Measurements from ENCODE around the gene GPX2.
A peak's percentile ranks its signal among the peaks of the same experiment; 100 is the strongest.

The GPX2 gene

DNA sequence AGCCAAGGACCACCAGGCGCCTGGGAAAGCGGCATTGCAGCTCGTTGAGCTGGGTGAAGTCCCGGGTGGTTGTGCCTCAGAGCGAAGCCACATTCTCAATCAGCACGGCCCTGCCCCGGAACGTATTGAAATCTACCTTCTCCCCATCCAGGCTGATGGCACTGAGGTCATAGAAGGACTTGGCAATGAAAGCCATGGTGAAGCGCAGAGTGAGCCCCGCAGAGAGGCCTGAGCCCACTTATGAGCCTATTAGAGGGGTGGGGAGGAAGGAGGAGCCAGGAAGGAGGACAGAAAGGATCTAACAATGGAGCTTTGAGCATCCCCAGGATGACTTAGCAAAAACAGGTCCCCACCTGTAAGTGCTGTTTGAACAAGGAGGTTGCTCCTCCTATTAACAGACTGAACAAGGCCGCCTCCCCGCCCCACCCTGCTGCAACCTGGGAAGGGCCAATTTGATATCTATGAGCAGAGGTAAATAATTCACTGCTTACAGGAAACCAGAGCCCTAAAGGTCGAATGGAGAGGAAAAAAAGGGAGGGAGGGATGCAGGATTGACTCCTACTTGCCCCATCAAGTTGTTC is at the start of gene GPX2:
Gene GPX2, minus strand, starts transcription at position 215 of the 581 bp plus-strand sequence. Its CDS starts 19 bp downstream, at position 196.
- DNase-seq = no peak

DNA sequence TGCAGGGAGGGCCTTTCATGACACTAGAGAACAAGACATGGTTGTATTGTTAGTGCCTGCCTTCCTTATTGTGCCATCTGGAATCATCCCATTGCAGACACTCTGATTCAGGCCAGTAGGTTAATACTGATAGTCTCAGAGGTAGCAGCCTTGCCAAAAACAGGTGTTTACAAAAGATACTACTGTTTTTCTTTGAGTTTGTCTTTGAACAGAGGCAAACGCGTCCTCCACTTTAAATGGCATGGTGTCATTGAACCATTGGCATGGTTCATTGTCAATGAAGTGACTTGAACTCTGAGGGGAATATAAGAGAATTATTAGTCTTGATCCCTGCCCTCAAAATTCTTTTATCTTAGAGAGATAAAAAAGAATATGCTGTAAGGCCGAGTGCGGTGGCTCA is 48.4 kb upstream of the GPX2 start:
- DNase-seq = no peak

DNA sequence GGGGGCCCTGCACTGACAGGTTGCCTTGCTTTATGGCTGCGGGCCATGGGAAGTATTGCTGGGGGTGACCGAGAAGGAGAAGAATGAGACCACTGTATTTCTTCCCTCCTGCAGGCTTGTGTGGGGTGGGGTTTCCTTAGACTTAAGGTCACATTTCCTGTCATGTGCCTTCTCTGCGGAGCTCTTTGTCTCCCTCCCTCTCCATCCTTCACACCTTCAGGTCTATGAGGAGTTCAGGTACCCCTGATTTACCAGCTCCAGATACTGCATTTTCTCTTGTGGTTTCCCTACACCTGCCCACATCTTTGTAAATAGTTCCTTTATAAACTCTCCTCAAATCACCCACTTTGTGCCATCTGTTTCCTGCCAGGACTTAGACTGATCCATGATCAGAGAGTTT is 47.8 kb upstream of the GPX2 start:
- DNase-seq = no peak

DNA sequence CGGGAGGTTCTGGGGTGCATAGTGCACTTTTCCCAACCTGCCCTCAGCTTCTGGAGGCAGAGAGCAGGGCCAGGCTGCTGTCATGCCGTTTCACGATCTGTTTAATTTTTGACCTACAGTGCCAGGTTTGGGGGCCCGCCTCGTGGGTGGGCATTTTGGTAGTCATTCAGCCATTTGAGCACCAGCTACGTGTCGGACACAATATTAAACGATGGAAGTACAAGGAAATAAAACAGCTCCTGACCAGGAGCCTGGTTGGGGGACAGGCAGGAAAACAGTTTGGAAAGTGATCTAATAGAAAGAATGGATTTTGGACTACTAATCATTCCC is 44.9 kb upstream of the GPX2 start:
- no peak for DNase-seq

DNA sequence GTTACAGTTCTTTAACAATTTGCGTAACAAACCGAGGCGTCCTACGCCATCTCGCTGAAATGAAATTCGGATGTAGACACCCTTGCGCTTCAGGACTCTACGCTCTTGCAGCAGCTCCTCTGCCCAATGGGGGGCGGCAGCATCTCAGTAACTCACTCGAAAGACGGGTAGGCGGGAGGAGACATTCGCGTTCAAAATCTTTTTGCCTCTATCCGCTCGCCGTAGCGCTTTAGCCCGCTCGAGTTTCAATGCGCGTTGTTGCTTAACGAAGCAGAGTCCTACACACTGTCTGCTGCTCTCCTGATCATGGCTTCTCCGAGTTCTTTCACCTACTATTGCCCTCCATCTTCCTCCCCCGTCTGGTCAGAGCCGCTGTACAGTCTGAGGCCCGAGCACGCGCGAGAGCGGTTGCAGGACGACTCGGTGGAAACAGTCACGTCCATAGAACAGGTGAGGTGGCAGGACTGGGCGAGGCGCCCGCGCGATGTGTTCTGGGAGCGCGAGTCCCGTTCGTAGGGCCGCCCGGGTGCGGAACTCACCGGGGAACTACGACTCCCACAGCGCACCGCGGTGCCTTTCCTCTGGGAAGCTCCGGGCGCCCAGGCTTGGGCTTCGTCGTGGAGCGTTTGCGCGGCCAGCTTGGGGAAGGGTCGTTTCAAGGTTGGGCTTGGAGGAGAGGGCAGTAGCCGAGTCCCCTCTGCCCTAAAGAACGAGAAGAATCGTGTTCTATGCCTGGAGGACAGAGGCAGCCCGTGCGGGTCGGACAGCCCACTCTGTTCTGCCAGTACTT is 44.3 kb upstream of the GPX2 start, which contains the start of gene FNTB:
Gene FNTB, plus strand, starts transcription at position 248 of the 790 bp plus-strand sequence. Its CDS starts 59 bp downstream, at position 307.
- peak; percentile 29 for DNase-seq

DNA sequence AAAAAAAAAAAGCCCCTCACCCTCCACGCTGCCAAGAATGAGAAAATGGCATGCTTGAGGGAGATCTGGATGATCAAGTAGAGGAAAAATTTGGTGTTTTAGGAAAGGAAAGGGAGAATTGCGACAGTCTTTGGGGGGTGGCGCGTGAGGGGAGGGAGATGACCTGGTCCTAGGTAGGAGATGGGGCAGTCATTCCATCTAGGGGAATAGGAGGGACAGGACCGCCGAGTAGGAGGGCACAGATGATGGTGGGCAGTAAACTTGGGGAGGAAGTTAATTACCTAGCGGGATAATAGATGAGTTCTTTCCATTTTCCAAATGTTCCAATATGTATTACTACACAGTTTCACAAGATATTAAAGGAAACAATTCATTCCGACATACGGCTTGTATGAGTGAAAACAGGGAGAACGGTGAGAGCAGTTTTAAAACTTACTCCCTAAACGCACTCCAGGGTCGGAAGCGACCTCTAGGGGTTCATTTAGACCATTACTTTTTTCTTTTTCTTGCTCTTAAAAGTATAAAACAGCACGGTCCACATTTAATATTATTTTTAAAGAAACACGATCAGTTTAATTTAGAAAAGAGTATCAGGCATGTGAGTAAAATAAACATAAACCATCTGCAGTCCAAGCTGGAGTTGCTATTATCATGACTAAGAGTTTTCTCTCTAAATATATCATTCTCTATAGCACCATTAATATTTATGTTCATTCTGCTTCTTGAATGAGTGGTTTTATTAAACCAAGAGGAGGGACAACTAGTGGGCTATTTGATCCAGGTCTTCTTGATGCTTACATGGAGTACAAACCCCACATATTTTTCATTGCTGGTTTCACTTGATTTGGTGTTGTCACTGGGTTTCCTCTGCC is 41.1 kb upstream of the GPX2 start:
- no peak for DNase-seq

DNA sequence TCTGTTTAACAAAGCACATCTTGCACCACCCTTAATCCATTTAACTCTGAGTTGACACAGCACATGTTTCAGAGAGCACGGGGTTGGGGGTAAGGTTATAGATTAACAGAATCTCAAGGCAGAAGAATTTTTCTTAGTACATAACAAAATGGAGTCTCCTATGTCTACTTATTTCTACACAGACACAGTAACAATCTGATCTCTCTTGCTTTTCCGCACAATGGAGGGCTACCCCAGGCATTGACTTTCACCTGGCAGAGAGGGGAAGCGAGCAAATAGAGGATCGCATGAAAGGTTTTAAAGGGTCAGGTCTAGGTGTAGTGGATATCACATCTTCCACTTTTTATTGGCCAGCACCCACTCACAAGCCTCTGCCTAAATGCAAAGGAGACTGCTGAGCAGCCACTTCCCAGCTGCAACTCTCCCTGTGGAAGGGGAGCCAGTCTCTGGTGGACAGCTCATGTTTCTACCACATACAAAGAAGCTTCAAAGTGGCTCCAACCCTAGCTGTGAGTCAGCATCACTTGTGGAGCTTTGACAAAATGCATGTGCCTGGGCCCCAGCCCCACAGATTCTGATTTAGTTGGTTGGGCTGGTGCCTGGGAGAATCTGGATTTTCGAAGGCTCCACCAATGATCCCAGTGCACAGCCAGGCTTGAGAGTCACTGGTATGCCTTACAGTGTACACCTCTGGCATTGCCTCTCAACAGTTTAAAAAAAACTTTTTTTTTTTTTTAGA is 37.0 kb upstream of the GPX2 start:
- DNase-seq = no peak

DNA sequence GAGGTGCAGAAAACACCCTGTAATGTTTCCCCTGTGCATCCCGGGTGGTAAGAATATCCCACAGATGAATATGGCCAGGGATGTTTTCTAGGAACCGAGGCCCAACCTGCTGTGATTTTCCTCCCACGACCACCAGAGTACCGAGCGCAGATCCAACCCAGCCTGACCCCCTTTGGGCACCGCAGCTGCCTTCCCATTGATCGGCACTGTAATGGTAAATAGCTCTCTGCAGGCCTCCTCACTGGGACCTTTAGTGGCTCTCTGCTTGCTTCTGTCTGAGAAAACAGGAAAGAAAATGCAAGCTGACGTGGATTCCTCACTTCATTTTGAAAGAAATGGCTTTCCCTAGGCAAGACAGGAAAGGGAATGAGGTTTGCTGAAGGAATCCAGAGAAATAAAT is 32.0 kb upstream of the GPX2 start:
- no peak for DNase-seq

DNA sequence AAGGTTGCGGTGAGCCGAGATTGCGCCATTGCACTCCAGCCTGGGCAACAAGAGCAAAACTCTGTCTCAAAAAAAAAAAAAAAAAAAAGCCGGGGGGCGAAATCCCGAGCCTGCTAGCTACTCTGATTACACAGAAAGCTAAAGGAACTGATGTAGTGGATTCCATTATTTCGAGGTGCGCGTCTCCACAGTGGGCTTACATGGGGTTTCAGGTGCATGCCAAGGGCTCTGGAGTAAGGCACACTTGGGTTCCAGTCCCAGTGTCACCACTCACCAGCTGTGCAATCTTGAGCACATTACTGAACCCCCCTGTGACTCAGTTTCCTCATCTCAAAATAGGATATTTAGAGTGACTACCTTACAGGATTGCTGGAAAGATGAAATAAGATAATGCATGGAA is 31.3 kb upstream of the GPX2 start:
- no peak for DNase-seq

DNA sequence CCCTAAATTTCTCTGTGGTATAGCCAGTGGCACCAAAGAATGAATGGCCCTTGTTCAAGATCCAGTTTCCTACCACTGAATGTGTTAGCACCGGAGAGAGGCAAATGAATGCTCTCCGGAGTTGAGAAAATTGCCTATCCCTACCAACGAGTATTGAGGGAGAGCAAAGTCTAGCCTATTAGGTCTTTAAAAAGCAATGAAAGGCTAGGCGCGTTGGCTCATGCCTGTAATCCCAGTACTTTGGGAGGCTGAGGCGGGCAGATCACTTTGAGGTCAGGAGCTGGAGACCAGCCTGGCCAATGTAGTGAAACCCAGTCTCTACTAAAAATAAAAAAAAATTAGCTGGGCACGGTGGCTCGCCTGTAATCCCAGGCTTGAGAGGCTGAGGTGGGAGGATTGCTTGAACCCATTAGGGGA is 30.5 kb upstream of the GPX2 start:
- DNase-seq = no peak

DNA sequence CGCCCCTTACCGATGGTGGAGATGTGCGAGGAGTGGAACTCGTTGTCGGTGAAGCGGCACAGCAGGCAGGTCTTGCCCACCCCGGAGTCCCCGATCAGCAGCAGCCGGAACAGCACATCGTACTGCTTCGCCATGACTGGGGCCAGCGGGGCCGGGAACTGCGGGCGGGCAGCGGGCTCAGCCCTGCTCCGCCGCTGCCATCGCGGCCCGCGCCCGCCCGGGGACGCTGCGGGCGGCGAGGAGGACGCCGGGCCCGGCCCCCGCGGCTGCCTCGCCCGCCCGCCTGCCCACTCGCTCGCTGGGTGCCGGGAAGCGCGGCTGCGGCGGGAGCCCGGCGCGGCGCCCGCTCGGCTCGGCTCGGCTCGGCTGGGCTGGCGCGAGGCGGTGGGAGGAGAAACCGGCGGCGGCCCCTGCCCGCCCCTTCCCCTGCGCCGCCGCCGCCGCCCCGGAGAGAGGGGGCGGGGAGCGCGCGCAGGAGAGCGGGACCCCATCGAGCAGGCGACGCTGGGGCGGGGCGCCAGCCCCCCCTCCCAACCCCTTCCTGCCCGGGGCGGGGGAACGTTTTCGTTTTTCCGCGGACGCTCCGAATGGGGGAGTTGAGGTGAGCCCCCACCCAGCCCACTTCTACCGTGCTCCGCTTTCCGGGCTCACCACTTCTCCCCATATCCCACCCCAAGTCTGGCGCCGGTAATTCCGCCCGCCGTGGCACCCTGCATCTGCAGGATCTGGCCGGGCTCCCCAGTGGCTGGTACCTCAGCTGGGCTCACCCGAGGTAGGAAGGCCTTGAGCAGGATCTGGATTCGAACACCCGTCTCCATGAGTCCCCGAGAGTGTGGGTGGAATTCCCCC is 29.6 kb upstream of the GPX2 start, which contains the start of gene RAB15:
Gene RAB15, minus strand, starts transcription at position 394 of the 849 bp plus-strand sequence. Its CDS starts 260 bp downstream, at position 134.
- no peak for DNase-seq

DNA sequence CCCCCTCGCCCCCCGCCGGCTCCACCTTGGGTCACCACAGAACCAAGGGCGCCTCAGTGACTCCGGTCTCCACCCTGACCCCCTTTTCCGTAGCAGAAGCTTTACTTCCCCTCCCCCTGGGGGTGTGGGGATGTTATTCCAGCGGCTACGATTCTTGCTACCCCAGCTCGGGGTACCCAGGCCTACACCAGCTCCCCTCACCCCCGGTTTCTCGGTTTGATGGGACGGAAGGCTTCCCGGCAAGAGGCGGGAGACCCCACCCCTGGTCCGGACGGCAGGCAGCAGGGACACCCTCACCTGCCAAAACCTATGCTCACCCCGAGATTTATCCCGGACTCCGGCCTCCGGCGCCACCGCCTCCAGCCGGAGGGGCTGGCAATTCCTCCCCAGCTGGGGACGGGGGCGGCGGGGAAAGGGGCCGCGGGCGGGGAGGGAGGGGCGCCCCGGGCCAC is 29.0 kb upstream of the GPX2 start:
- DNase-seq = no peak

DNA sequence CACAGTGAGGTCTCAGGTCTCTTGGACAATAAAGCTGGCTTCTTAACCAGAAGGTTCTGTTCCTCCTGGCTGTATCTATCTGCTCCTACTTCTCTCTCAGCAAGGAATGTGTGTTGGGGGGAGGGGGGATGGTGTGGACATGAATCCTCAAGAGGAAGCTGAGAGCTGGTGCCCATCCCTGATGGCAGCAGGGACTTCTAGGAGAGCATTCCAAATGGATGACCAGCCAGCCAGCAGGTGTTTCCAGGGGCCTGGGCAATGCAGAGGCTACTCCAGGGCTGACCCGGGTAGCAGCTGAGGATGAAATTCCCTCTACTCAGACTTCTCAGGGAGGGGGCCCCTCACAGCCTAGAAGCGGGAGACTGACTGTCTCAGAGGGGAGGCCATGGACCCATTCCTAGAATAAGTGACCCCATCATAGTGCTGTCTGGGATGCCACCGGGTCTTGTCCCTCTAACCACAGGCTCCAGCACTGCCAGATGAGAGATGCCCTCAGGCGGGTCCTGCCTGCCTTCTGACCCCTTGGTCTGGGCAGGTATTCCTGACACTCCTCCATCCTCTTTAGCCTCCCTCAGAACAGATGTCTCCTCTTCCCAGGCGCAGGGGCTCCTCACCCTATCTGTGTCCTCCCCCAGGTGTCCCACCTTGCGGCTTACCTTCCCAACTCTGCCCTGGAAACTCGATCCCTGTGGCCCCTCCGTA is 28.4 kb upstream of the GPX2 start:
- no peak for DNase-seq

DNA sequence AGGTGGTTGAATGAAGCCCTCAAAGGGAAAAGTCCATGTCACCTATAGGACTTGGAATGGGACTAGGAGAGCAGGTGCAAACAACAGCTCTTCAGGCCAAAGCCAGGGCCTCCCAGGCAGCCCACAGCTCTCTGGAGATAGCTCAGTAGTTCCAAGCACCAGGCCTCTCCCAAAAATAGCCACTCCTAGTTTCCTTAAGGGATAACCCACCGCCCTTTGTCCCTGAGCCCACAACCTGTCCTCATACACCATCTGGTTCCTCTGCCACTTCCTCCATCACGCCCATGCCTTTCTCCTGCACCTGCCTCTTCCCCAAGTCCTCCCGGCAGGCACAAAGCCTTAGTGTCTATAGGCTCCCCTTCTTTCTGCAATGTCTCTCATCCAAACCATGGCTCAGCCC is 27.5 kb upstream of the GPX2 start:
- no peak for DNase-seq

DNA sequence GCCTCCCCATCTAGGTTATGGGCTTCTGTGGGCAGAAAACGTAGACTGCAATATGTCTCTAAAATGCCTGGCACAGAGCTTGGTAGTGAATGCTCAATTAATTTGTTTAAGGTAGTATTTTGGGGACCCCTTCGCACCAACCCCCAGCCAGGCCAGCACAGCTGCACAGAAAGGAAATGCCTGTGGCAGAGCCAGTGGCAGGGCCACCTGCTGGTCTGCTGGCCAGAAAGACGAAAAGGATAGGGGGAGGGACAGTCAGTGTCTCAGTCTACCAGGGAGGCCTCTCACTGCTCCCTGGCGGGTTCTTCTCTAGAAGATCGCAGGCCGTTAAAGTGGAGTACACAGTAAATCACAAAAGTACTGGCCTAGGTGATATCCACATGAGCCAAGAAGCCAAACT is 26.1 kb upstream of the GPX2 start:
- DNase-seq = no peak

DNA sequence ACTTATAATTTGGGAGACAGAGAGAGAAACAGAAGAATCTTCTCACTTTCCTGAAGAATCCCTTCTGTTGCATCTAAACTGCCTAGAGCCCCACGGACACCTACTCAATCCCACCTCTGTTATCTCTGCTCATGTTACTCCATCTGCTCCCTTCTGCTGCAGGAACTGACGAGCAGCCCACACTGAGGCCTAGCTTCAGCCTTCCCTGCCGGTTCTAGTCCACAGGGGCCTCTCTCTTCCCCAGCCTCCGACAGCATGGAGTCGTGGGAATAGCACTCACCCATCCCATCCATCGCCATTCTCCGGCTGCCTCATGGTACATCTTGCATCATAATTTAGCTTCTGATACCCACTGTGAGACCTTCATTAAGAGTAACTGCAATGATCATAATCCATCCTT is 25.6 kb upstream of the GPX2 start:
- DNase-seq = no peak

DNA sequence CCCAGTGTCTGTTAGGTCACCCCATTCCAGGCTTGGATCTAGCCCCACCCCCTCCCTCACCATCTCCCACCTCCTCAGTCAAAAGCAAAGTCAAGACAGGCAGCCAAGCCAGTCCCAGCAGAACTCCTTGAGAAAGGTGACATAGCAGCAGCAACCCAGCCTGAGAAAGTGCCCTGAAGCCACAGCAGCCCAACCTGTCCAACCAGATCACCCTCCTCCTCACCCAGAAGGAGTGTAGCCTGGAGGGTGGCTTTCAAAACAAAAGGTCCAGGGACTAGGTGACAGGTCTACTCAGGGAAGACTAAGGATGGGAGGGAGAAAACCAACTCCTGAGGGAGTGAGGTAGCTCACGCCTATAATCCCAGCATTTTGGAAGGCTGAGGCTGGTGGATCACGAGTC is 24.4 kb upstream of the GPX2 start:
- no peak for DNase-seq

DNA sequence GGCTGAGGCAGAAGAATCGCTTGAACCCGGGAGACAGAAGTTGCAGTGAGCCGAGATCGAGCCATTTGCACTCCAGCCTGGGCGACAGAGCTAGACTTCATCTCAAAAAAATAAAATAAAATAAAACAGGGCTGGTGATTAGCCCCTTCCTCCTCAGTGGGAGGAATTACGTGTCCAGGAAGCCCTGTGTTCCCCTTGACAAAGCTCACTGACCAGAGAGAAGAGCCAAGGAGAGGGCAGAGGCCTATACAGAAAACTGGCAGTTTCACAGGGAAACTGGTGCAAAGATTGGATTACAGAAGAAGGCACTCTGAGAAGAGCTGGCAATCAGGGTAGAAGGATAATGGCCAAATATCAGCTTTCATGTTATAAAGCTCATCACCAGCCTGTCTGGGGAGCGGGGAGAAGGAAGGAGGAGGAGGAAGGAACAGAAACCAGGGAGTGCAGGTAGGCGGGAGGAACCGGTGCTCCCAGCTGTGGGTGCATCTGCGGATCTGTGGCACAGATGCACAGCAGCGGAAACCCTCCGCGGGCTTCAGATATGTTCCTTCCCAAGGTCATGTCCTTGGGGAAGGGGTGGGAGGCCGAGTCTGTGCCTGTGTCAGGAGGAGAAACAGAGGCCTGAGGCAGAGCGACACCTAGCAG is 22.9 kb upstream of the GPX2 start:
- DNase-seq = no peak

DNA sequence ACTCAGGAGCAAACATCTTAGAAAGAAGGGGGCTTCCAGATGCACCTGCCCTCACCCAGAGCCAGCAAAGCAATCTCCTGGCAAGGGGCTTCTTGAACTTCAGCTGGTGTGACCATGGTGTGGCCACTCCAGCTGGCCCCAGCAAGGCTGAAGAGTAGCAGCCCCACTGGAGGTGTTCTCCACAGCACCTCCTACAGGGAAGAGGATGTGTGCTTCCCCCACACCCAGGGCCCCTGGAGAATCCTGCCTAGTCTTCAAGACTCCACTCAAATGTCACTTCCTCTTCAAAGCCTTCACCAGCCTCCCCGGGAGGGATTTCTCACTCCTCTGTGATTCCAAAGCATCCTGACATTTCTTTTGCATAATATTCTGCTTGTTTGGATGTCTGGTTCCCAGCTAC is 21.1 kb upstream of the GPX2 start:
- no peak for DNase-seq

DNA sequence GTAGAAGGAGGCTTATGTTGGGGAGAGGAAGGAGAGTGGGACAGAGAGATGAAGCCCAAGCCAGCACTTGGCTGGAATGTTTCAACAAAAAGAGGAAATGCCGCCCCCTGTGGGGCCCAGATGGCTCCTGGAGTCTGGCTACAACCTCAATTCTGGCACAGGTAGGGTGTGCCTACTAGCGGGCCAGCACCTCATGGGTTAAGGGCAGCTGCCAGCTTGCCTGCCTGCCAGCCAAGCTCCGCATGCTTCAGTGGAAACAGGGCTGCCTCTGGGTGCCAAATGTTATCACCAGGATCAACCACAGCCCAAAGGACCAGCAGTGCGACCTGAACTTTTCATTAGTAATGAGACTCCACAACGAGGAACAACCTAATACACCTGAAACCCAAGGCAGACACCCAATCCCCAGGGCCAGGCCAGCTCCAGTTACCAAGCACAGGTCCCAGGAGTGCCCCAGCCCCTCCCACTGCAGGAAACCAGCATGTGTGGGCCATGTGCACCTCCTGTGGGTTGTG is 18.3 kb upstream of the GPX2 start:
- no peak for DNase-seq
